Effector memory CD8-positive, alpha-beta T cell (primary cell): ENCODE results near the gene HMOX1.
"Not testable (repeated sequence)": the region's sequence is repeated elsewhere in the genome, so short reads cannot be mapped to it uniquely, and the experiment has no call there.

Experiments
- ATAC-seq: fragments of 150-1000 bp; cut with Tn5 transposase; replicated peaks from 2 replicates; pipeline ENCODE4 v1.10.0; 2021; ENCODE audit warnings: mild to moderate bottlenecking, moderate library complexity
- DNase-seq, 3 experiments: peaks; one replicate each; pipeline ENCODE4 v3.0.0; 2021
- H3K27ac Mint-ChIP-seq, 2 donors: one replicate each; pipeline ENCODE4 v1.8.0; 2022; ENCODE audit warnings: mild to moderate bottlenecking in 2 of 2, mixed read lengths in 2 of 2, moderate library complexity in 2 of 2
- H3K27me3 Mint-ChIP-seq, 2 donors: one replicate each; pipeline ENCODE4 v1.8.0; 2022; ENCODE audit warnings: mixed read lengths in 2 of 2
- H3K36me3 Mint-ChIP-seq: one replicate; pipeline ENCODE4 v1.8.0; 2022; ENCODE audit warnings: mild to moderate bottlenecking, moderate library complexity, mixed read lengths; ENCODE audit not compliant: insufficient read depth
- H3K4me1 Mint-ChIP-seq, 2 donors: one replicate each; pipeline ENCODE4 v1.8.0; 2022; ENCODE audit warnings: low read depth in 2 of 2, mixed read lengths in 2 of 2
- H3K4me3 Mint-ChIP-seq, 2 donors: one replicate each; pipeline ENCODE4 v1.8.0; 2022; ENCODE audit warnings: mild to moderate bottlenecking in 2 of 2, mixed read lengths in 2 of 2, moderate library complexity in 2 of 2
- H3K9me3 Mint-ChIP-seq, 2 donors: one replicate each; pipeline ENCODE4 v1.8.0; 2022; ENCODE audit warnings: mixed read lengths in 2 of 2

Gene HMOX1

GRCh38 chr22:35425971-35426800 is 45.3 kb downstream of the HMOX1 start:
- peaks cover 15% of the 10 kb centered on the region for H3K36me3 Mint-ChIP-seq
- no peak for ATAC-seq
- no peaks in the 10 kb centered on the region for H3K27me3 Mint-ChIP-seq
- peak overlapping the region in 1 of 2 donors; percentile 55 for H3K27ac Mint-ChIP-seq
- H3K4me1 Mint-ChIP-seq = peaks cover 5 to 10% of the 10 kb centered on the region in 2 donors
- H3K4me3 Mint-ChIP-seq = no peak overlapping the region
- H3K9me3 Mint-ChIP-seq = no peaks in the 10 kb centered on the region
- DNase-seq = no peak

- no peaks in the 10 kb centered on the region for H3K9me3 Mint-ChIP-seq
- peak overlapping the region in 1 of 2 donors; percentile 55 for H3K27ac Mint-ChIP-seq
- ATAC-seq (no peak), DNase-seq (no peak)
- H3K36me3 Mint-ChIP-seq = peaks cover 10% of the 10 kb centered on the region
- H3K27me3 Mint-ChIP-seq = no peaks in the 10 kb centered on the region
- peaks cover 5 to 10% of the 10 kb centered on the region in 2 donors for H3K4me1 Mint-ChIP-seq
- H3K4me3 Mint-ChIP-seq = no peak overlapping the region
Measured at GRCh38 chr22:35426801-35427140, 45.9 kb downstream of the HMOX1 start.

GRCh38 chr22:35430897-35431322 is 50.0 kb downstream of the HMOX1 start:
- no peaks in the 10 kb centered on the region for H3K9me3 Mint-ChIP-seq
- peaks cover 9% of the 10 kb centered on the region for H3K36me3 Mint-ChIP-seq
- H3K27ac Mint-ChIP-seq = no peak overlapping the region
- H3K4me1 Mint-ChIP-seq = peaks cover 6 to 7% of the 10 kb centered on the region in 2 donors
- DNase-seq = peak; percentile 60 to 63 (median 61)
- ATAC-seq = peak; percentile 73
- H3K4me3 Mint-ChIP-seq = no peak overlapping the region
- H3K27me3 Mint-ChIP-seq = no peaks in the 10 kb centered on the region

GRCh38 chr22:35431483-35432227 is 50.8 kb downstream of the HMOX1 start:
- H3K9me3 Mint-ChIP-seq = no peaks in the 10 kb centered on the region
- no peaks in the 10 kb centered on the region for H3K27me3 Mint-ChIP-seq
- H3K36me3 Mint-ChIP-seq = peaks cover 9% of the 10 kb centered on the region
- H3K27ac Mint-ChIP-seq = no peak overlapping the region
- ATAC-seq = no peak
- peaks cover 3 to 6% of the 10 kb centered on the region in 2 donors for H3K4me1 Mint-ChIP-seq
- DNase-seq = no peak
- H3K4me3 Mint-ChIP-seq = no peak overlapping the region

GRCh38 chr22:35432228-35432905 is 51.5 kb downstream of the HMOX1 start:
- Mint-ChIP-seq H3K36me3 (peaks cover 9% of the 10 kb centered on the region), H3K4me1 (peaks cover 2 to 4% of the 10 kb centered on the region in 2 donors), H3K27me3 (no peaks in the 10 kb centered on the region), H3K27ac (no peak overlapping the region), H3K4me3 (no peak overlapping the region), H3K9me3 (no peaks in the 10 kb centered on the region)
- no peak for ATAC-seq
- no peak for DNase-seq

- H3K4me3 Mint-ChIP-seq = no peak overlapping the region
Measured at GRCh38 chr22:35434061-35434710, 53.3 kb downstream of the HMOX1 start.

GRCh38 chr22:35435201-35435740 is 54.4 kb downstream of the HMOX1 start:
- H3K4me3 Mint-ChIP-seq = no peak overlapping the region
- ATAC-seq = no peak
- DNase-seq = no peak
- H3K9me3 Mint-ChIP-seq = no peaks in the 10 kb centered on the region
- H3K27me3 Mint-ChIP-seq = no peaks in the 10 kb centered on the region
- peaks cover 2 to 5% of the 10 kb centered on the region in 2 donors for H3K4me1 Mint-ChIP-seq
- H3K27ac Mint-ChIP-seq = no peak overlapping the region
- H3K36me3 Mint-ChIP-seq = peaks cover 9% of the 10 kb centered on the region

More at GRCh38 chr22:35434061-35434710, 53.3 kb downstream of the HMOX1 start:
- Mint-ChIP-seq H3K4me1 (peaks cover 4 to 5% of the 10 kb centered on the region in 2 donors), H3K36me3 (peaks cover 9% of the 10 kb centered on the region), H3K9me3 (no peaks in the 10 kb centered on the region), H3K27ac (no peak overlapping the region), H3K27me3 (no peaks in the 10 kb centered on the region)
- no peak for ATAC-seq
- no peak for DNase-seq

GRCh38 chr22:35436421-35436820 is 55.5 kb downstream of the HMOX1 start:
- no peak for ATAC-seq
- peaks cover 2 to 5% of the 10 kb centered on the region in 2 donors for H3K4me1 Mint-ChIP-seq
- H3K27ac Mint-ChIP-seq = no peak overlapping the region
- no peaks in the 10 kb centered on the region for H3K27me3 Mint-ChIP-seq
- peaks cover 6% of the 10 kb centered on the region for H3K36me3 Mint-ChIP-seq
- no peaks in the 10 kb centered on the region for H3K9me3 Mint-ChIP-seq
- no peak for DNase-seq
- no peak overlapping the region for H3K4me3 Mint-ChIP-seq

GRCh38 chr22:35437049-35437448 is 56.2 kb downstream of the HMOX1 start:
- H3K9me3 Mint-ChIP-seq = no peaks in the 10 kb centered on the region
- no peak for ATAC-seq
- peaks cover 2 to 5% of the 10 kb centered on the region in 2 donors for H3K4me1 Mint-ChIP-seq
- H3K27me3 Mint-ChIP-seq = no peaks in the 10 kb centered on the region
- H3K27ac Mint-ChIP-seq = no peak overlapping the region
- H3K4me3 Mint-ChIP-seq = no peak overlapping the region
- peaks cover 6% of the 10 kb centered on the region for H3K36me3 Mint-ChIP-seq
- DNase-seq = no peak

- not testable (repeated sequence) for ATAC-seq, H3K27me3 Mint-ChIP-seq, H3K9me3 Mint-ChIP-seq, H3K4me3 Mint-ChIP-seq, H3K36me3 Mint-ChIP-seq, H3K27ac Mint-ChIP-seq, H3K4me1 Mint-ChIP-seq, DNase-seq
Measured at GRCh38 chr22:35438673-35439364, 57.9 kb downstream of the HMOX1 start.

- H3K9me3 Mint-ChIP-seq = no peaks in the 10 kb centered on the region
- no peak for DNase-seq
- no peak for ATAC-seq
- H3K36me3 Mint-ChIP-seq = peaks cover under 1% of the 10 kb centered on the region
- no peaks in the 10 kb centered on the region for H3K27me3 Mint-ChIP-seq
- H3K27ac Mint-ChIP-seq = no peak overlapping the region
- H3K4me1 Mint-ChIP-seq = peaks cover 2 to 11% of the 10 kb centered on the region in 2 donors
- no peak overlapping the region for H3K4me3 Mint-ChIP-seq
Measured at GRCh38 chr22:35439365-35439717, 58.4 kb downstream of the HMOX1 start.

GRCh38 chr22:35440129-35440528 is 59.2 kb downstream of the HMOX1 start:
- Mint-ChIP-seq H3K27me3 (no peaks in the 10 kb centered on the region), H3K27ac (no peak overlapping the region), H3K9me3 (no peaks in the 10 kb centered on the region), H3K4me3 (no peak overlapping the region), H3K36me3 (no peaks in the 10 kb centered on the region), H3K4me1 (peaks cover 0 to 11% of the 10 kb centered on the region in 2 donors)
- DNase-seq (no peak), ATAC-seq (no peak)
